ENCODE data around the gene IFT81. TPM values are rescaled to one million over a fixed set of nuclear protein-coding genes. Genes with fewer than 3 reads are reported as not detected.

Gene IFT81
- total and polyA plus RNA-seq, 2 of the 13 experiments (the other 11 are each of a cell fraction or from before 2014, with no cell fraction given), result 4.2 to 13.0 TPM

DNA sequence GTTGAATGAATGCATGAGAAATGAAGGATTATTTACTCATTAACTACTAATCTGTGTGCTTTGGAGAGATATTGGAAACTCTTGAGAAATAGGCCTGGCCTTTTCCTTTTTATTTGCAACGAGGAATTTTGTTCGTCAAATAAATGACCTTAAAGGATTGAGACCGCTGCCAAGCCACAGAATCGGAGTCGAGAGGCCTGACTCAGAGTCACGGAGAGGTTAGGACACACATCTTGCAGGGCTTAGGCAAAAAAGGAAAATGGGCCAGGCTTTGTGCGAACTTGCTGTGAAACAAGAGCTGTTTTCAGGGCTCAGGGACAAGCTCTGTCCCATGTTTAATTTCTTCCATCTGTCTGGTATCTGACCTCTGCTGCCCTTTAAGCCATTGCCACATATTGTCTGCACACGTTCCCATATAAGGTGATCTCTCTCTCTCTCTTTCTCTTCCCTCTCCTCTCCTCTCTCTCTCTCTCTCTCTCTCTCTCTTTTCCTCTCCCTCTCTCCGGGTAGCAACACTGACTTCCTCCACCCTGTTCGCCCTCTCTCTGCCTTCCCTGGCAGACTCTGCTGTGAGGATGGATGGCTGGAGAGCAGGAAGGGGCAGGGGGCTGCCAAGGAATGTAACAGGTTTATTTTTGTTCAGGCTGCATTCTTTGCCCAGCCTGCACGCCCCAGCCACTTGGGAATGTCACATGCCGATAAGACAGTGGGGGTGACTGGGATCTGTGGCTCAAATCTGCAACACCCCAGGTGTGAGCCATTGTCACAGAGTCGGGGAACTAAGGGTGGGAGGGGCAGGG, 14.9 kb upstream of the IFT81 start (continued):
- TF ChIP-seq ZNF709 (CRISPR knock-in tag; IDR thresholded peaks at IDR 0.05), result no peak
- no peak for TF ChIP-seq BRCA1 (CRISPR knock-in tag; IDR thresholded peaks at IDR 0.05)
- no peak for TF ChIP-seq SMYD3 (CRISPR knock-in tag; IDR thresholded peaks at IDR 0.05)
- no peak for TF ChIP-seq SMARCC2 (IDR thresholded peaks at IDR 0.05)
- peak; percentile 74; the same call in 1 of the 2 replicates for TF ChIP-seq ZNF331 (CRISPR knock-in tag; IDR thresholded peaks at IDR 0.05)
- peak; percentile 92 for TF ChIP-seq SKI (IDR thresholded peaks at IDR 0.05; ENCODE audit: partially characterized antibody)
- peak; percentile 85 for TF ChIP-seq FOXK2 (IDR thresholded peaks at IDR 0.05)
- no peak for TF ChIP-seq CREBL2 (CRISPR knock-in tag; IDR thresholded peaks at IDR 0.05; ENCODE audit: borderline replicate concordance)
- peak; percentile 68 for TF ChIP-seq ZEB1 (IDR thresholded peaks at IDR 0.05; ENCODE audit: insufficient replicate concordance, low read depth)
- peak; percentile 46; the same call in 1 of the 2 replicates for TF ChIP-seq CCDC6 (CRISPR knock-in tag; IDR thresholded peaks at IDR 0.05)
- TF ChIP-seq ZNF574 (CRISPR knock-in tag; IDR thresholded peaks at IDR 0.05), result peak; percentile 16; the same call in 1 of the 2 replicates
- no peak for TF ChIP-seq HMGA1 (CRISPR knock-in tag; conservative IDR thresholded peaks at IDR 0.05)
- TF ChIP-seq, protein P1, sequence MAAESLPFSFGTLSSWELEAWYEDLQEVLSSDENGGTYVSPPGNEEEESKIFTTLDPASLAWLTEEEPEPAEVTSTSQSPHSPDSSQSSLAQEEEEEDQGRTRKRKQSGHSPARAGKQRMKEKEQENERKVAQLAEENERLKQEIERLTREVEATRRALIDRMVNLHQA (CRISPR knock-in tag; IDR thresholded peaks at IDR 0.05), result no peak
- no peak for TF ChIP-seq ARID2 (CRISPR knock-in tag; IDR thresholded peaks at IDR 0.05; ENCODE audit: borderline replicate concordance)
- TF ChIP-seq, protein P2, sequence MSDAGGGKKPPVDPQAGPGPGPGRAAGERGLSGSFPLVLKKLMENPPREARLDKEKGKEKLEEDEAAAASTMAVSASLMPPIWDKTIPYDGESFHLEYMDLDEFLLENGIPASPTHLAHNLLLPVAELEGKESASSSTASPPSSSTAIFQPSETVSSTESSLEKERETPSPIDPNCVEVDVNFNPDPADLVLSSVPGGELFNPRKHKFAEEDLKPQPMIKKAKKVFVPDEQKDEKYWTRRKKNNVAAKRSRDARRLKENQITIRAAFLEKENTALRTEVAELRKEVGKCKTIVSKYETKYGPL (CRISPR knock-in tag; IDR thresholded peaks at IDR 0.05), result no peak
- TF ChIP-seq ZNF883 (CRISPR knock-in tag; IDR thresholded peaks at IDR 0.05; ENCODE audit: not compliant biosample characterization), result peak; percentile 56
- no peak for TF ChIP-seq CENPX (CRISPR knock-in tag; IDR thresholded peaks at IDR 0.05)
- peak; percentile 34; the same call in 1 of the 2 replicates for TF ChIP-seq KDM6A (CRISPR knock-in tag; IDR thresholded peaks at IDR 0.05; ENCODE audit: low read depth)
- peak; percentile 34; the same call in 1 of the 2 replicates for TF ChIP-seq ZBTB21 (CRISPR knock-in tag; IDR thresholded peaks at IDR 0.05)
- peak; percentile 55 for TF ChIP-seq POLR2G (IDR thresholded peaks at IDR 0.05; ENCODE audit: low read depth, low read length)
- 0 out of 2 replicates have a peak, but pooled peaks have one; percentile 25 for TF ChIP-seq ZNF556 (CRISPR knock-in tag; IDR thresholded peaks at IDR 0.05; ENCODE audit: borderline replicate concordance)
- no peak for TF ChIP-seq GABPB1 (CRISPR knock-in tag; IDR thresholded peaks at IDR 0.05)
- no peak for TF ChIP-seq PAWR (CRISPR knock-in tag; IDR thresholded peaks at IDR 0.05; ENCODE audit: borderline replicate concordance)
- TF ChIP-seq NFKBIZ (CRISPR knock-in tag; IDR thresholded peaks at IDR 0.05), result 0 out of 2 replicates have a peak, but pooled peaks have one; percentile 20
- TF ChIP-seq SSRP1 (CRISPR knock-in tag; IDR thresholded peaks at IDR 0.05), result 0 out of 2 replicates have a peak, but pooled peaks have one; percentile 37
- TF ChIP-seq ZNF781 (CRISPR knock-in tag; IDR thresholded peaks at IDR 0.05; ENCODE audit: borderline replicate concordance, not compliant biosample characterization), result peak; percentile 51
- peak; percentile 60; the same call in 1 of the 2 replicates for TF ChIP-seq HOXA3 (CRISPR knock-in tag; IDR thresholded peaks at IDR 0.05)
- TF ChIP-seq TARDBP (CRISPR knock-in tag; IDR thresholded peaks at IDR 0.05), result peak; percentile 77

All from HepG2 (cell line).